Measurements from ENCODE around the gene ALDH4A1. TPM values are rescaled to one million over a fixed set of nuclear protein-coding genes. Genes with fewer than 3 reads are reported as not detected.
A peak's percentile ranks its signal among the peaks of the same experiment; 100 is the strongest.

ALDH4A1 gene
- polyA plus RNA-seq, 3 donors from 2014 or later: 1.7 to 6.7 (median 3.8) TPM

DNA sequence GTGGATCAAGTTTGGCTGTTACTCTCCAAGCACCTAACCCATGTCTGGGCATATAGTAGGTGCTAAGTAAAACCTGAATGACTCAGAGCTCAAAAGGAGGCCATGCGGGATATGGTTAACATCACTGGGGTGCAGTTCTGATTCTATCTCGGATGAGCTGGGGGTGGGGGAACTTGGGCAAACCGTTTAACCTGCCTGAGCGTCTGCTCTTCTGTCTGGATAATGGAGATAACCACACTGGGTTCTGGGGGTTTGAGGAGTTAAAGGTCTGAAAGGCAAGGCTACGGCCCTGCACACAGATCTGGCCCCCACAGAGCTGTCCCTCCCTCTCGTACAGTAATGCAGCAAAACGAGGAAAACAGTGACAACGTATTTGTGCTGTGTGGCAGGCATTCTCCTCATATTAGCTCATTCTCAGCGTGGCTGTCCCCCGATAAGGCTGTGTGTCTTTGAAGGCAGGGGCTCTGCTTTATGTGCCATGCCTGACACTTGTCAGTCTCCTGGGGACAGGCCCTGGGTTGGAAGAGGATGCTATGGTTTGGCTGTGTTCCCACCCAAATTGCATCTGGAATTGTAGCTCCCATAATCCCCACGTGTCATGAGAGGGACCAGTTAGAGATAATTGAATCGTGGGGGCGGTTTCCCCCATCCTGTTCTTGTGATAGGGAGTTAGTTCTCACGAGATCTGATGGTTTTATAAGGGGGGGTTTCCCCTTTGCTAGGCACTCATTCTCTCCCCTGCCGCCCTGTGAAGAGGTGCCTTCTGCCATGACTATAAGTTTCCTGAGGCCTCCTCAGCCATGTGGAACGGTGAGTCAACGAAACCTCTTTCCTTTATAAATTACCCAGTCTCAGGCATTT, 6.8 kb upstream of the ALDH4A1 start:
- Mint-ChIP-seq H3K27ac (peak overlapping the region in 4 of 6 donors; percentile 12 to 80 (median 60)), H3K4me3 (no peak overlapping the region), H3K27me3 (ENCODE audit: low read depth in 3 of 3) (peaks cover 0 to 7% (median 0%) of the 10 kb centered on the region in 3 donors), H3K9me3 (no peaks in the 10 kb centered on the region), H3K36me3 (peaks cover 8 to 24% (median 14%) of the 10 kb centered on the region in 3 donors), H3K4me1 (peaks cover 26 to 34% of the 10 kb centered on the region in 2 donors)
- DNase-seq: no peak

DNA sequence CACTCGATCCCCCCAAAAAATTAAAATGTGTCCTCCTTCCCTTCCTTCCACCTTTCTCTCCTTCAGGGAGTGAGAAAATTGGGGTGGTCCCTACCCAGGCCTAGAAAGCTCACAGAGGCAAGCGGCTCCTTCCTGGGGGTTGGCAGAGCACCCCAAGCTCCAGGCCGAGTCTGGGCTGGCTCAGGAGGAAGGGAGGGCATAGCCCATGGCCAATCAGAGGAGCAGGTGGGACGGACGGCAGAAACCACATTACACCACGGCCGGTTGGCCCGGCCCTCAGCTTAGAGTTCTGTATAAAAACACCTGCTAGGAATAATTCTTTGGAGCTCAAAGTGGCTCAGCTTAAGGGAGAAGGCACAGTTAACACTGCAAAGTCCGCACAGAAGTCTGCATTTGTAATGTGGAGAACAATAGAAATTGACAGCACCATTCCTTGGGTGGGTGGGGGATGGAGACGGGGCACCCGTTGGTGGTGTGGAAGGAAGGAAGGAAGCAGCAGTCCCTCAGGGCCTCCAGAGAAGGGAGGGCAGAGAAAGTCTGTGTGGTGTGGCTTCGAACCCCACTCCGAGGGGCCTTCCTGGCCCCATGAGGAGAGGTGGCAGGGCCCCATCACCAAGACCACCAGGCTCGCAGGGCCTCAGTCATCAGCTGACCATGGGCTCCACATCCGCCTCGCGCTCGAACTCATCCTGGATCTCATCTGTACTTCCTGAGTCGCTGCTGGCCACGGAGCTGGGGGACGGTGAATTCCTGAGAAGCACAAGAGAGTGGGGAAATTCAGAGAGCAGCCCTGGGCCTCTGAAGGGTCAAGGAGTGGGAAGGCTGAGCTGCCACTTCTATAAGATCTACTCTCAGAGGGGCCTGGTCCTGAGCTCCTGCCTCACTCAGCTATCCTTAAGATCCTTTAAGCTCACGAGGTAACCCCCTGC, 5.8 kb upstream of the ALDH4A1 start:
- peaks cover 0 to 7% (median 1%) of the 10 kb centered on the region in 3 donors for H3K27me3 Mint-ChIP-seq (ENCODE audit: low read depth in 3 of 3)
- no peak for DNase-seq
- peaks cover 31 to 38% of the 10 kb centered on the region in 2 donors for H3K4me1 Mint-ChIP-seq
- peak overlapping the region; percentile 64 to 84 (median 73) for H3K27ac Mint-ChIP-seq
- peak overlapping the region in 1 of 5 donors; percentile 48 for H3K4me3 Mint-ChIP-seq
- peaks cover 8 to 23% (median 14%) of the 10 kb centered on the region in 3 donors for H3K36me3 Mint-ChIP-seq
- H3K9me3 Mint-ChIP-seq: no peaks in the 10 kb centered on the region

DNA sequence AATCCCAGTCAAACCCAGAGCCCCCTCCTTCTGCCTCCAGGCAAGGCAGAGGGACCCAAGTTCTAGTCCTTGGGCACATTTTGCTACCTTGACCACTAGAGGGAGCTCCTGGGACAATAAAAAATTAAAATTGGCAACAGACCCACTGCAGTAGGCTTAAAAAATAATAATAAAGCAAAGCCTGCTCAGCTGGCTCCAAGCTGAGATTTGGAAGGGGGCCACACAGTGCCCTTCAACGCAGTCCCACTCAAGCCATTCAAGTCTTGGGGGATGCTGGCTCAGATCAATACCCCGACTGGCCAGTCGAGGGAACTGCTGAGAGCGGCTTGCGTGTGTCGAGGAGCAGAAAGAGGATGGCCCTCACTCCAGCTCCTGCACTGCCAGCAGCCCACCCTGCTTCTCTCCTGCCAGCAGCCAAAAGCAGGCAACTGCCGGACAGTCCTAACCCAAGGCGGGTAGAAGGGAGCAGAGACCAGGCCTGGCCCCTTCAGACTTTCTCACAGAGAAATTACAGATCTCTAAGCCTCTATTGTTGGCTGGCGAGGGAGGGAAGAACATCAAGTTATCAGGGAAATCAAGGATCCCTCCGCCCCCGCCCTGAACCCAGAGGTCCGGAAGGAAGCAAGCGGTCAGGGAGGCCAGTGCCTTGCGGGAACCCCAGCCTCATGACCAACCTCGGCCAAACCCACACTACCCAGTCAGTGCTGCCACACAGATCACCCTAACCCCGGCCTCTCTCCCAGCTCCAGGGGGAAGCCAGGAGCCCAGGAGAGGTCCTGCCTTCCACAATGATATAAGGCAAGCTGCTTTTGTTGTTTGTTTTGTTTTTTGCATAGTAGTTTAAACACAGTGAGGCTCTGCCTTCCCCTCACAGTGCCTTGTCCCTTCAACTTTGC, 4.9 kb upstream of the ALDH4A1 start:
- Mint-ChIP-seq H3K4me1 (peaks cover 34 to 42% of the 10 kb centered on the region in 2 donors), H3K27me3 (ENCODE audit: low read depth in 3 of 3) (peaks cover 0 to 7% (median 1%) of the 10 kb centered on the region in 3 donors), H3K4me3 (peak overlapping the region in 2 of 5 donors; percentile 33 to 48), H3K27ac (peak overlapping the region; percentile 64 to 84 (median 73)), H3K36me3 (peaks cover 8 to 21% (median 14%) of the 10 kb centered on the region in 3 donors), H3K9me3 (no peaks in the 10 kb centered on the region)
- peak; percentile 69 to 79 (median 72) for DNase-seq

DNA sequence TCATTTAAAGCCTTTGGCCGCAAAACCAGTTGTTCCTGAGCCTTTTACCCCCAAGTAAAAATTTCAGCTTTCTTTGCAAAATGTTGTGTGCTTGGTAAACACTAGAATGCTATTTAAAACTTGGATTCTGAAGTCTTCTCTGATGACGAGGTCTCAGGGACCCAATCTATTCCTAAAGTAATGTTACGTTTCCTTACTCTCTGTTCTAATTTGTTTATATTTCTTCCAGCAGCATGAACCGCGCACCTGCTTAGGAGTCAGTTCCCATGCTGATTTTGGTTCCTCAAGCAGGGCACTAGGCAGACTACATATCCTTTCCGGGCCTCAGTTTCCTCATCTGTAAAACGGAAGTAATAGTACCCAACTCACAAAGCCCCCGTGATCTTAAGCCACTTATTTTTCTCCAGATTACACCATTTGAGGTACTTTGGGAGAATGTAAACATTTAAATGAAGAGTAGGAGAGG, 969 bp upstream of the ALDH4A1 start:
- Mint-ChIP-seq H3K9me3 (no peaks in the 10 kb centered on the region), H3K4me1 (peaks cover 35 to 44% of the 10 kb centered on the region in 2 donors), H3K4me3 (peak overlapping the region; percentile 91 to 96 (median 93)), H3K27ac (peak overlapping the region; percentile 96 to 98 (median 96)), H3K36me3 (no peaks in the 10 kb centered on the region), H3K27me3 (ENCODE audit: low read depth in 3 of 3) (peaks cover 0 to 10% (median 1%) of the 10 kb centered on the region in 3 donors)
- DNase-seq: no peak

DNA sequence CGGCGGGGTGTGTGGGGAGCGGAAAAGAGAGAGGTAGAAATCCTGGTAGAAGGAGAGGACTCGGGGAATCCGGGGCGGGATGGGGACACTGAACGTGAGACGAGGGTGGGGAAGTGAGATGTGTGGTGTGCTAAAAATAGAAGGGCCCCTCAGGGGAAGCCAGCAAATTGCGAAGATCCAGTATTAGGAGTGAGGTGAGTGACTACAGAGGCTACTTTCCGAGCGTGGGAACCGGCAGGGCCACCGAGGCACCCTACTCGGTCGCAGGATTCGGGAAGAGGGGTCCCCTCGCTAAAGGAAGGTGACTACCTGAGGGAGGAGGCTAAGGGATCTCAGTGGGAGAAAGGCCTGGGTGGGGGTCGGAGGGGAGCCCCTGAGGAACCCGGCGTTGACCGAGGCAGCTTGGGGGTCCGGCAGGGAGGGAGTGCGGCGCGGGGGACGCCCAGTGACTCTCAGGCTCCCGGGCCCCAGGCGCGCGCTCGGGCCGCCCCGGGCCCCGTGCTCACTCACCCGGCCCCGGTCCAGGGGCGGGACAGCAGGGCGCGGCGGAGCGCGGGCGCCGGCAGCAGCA, 318 bp downstream of the ALDH4A1 start:
- H3K4me3 Mint-ChIP-seq: peak overlapping the region; percentile 91 to 98 (median 93)
- no peak for DNase-seq

DNA sequence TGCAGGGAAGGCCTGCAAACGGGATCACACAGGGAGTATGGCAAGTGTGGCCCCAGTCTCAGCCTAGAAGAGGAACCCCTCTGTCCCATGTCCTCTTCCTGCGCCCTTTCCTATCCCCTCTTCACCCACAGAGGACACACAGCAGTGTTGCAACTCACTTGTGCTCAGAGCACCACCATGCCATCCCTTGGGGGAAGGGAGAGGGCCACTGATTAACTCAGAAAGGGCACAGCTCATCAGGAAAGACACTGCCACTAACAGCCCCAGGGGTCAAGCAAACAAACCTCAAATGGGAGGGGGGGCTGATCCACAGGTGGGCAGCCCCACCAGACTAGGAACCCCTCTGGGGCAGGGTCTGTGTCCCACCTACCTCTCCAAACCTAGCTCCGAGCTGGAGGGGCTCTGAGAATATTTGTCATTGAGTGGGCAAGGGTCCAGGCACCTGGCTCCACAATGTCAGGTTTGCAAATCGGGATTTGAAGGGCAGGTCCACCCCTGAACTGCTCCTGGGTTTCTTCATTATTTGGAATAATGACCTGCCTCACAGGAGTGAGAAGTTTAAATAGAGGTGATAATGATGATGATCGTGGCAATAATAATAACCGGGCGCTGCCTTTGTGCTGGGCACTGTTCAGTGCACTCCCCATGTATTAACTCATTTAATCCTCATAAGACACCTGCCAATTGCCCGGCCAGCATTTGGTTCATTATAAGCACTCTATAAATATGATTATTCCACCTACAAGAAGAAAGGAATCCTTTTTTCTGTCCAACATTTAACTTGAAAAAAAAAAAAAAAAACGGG, 1.0 kb downstream of the ALDH4A1 start:
- peaks cover 19 to 27% of the 10 kb centered on the region in 2 donors for H3K4me1 Mint-ChIP-seq
- H3K27ac Mint-ChIP-seq: peak overlapping the region; percentile 83 to 96 (median 92)
- no peak for DNase-seq
- no peaks in the 10 kb centered on the region for H3K9me3 Mint-ChIP-seq
- peak overlapping the region; percentile 91 to 98 (median 93) for H3K4me3 Mint-ChIP-seq
- H3K27me3 Mint-ChIP-seq (ENCODE audit: low read depth in 3 of 3): peaks cover 0 to 8% (median 1%) of the 10 kb centered on the region in 3 donors
- no peaks in the 10 kb centered on the region for H3K36me3 Mint-ChIP-seq

More for the DNA sequence above, 318 bp downstream of the ALDH4A1 start:
- peak overlapping the region; percentile 91 to 98 (median 96) for H3K27ac Mint-ChIP-seq
- peaks cover 0 to 8% (median 1%) of the 10 kb centered on the region in 3 donors for H3K27me3 Mint-ChIP-seq (ENCODE audit: low read depth in 3 of 3)
- no peaks in the 10 kb centered on the region for H3K36me3 Mint-ChIP-seq
- H3K9me3 Mint-ChIP-seq: no peaks in the 10 kb centered on the region
- H3K4me1 Mint-ChIP-seq: peaks cover 23 to 31% of the 10 kb centered on the region in 2 donors

DNA sequence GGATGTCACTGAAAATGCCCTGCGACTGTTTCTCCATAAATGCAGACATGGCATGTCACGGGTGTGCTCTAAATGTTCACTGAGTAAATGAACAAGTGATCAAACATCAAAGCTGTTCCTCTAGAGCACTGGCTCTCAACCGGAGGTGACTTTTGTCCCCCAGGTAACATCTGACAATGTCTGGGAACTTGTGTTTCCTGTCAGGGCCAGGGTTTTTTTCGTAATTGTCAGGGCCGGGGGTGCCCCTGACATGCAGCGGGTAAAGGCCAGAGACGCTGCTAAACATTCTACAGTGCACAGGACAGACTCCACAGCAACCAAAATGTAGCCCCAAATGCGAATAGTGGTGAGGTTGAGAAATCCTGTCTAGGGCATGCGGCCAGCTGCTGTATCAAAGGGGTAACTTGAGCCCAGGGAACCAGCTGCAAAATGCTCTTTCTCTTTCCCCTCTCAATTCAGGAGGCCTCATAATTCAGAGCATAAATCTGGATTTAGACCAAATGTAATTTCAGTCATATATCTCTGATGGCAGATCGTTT, 2.0 kb downstream of the ALDH4A1 start:
- no peaks in the 10 kb centered on the region for H3K9me3 Mint-ChIP-seq

DNA sequence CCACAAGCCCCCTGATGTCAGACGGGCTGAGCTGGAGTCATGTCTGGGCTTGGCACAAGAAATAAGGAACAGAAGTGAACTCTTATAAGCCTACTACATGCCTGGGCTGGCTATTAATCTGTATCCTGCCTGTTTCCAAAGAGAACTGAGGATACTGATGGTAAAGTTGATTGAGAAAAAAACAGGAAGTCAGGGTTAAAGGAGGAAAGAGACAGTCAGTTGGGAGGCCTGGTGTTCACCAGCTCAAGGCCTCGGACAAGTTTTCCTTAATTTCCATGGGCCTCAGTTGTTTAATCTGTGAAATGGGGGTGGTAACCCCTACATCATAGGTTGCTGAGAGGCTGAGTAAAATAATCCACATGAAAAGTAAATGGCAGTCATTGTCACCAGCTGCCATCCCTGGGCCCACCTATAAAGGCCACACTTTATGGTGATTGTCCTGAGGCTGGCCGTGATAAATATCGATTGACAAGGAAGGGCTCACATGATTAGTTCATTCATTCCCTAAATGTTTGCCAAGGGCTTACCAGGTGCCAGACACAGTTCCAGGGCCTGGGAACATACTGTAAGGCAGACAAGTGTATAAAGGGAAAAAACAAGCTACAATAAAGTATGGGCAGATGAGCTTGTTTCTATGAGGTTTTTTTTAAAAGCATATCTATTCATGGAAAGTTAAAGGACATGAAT, 2.8 kb downstream of the ALDH4A1 start:
- Mint-ChIP-seq H3K36me3 (no peaks in the 10 kb centered on the region), H3K27me3 (ENCODE audit: low read depth in 3 of 3) (peaks cover 0 to 5% (median 1%) of the 10 kb centered on the region in 3 donors), H3K9me3 (no peaks in the 10 kb centered on the region), H3K4me3 (peak overlapping the region in 2 of 5 donors; percentile 11 to 23), H3K27ac (peak overlapping the region in 1 of 6 donors; percentile 17), H3K4me1 (peaks cover 19 to 27% of the 10 kb centered on the region in 2 donors)
- no peak for DNase-seq

More for the DNA sequence above, 2.0 kb downstream of the ALDH4A1 start:
- no peak overlapping the region for H3K27ac Mint-ChIP-seq
- H3K27me3 Mint-ChIP-seq (ENCODE audit: low read depth in 3 of 3): peaks cover 0 to 5% (median 1%) of the 10 kb centered on the region in 3 donors
- no peak for DNase-seq
- H3K4me3 Mint-ChIP-seq: peak overlapping the region in 3 of 5 donors; percentile 25 to 36 (median 32)
- no peaks in the 10 kb centered on the region for H3K36me3 Mint-ChIP-seq
- peaks cover 19 to 27% of the 10 kb centered on the region in 2 donors for H3K4me1 Mint-ChIP-seq

DNA sequence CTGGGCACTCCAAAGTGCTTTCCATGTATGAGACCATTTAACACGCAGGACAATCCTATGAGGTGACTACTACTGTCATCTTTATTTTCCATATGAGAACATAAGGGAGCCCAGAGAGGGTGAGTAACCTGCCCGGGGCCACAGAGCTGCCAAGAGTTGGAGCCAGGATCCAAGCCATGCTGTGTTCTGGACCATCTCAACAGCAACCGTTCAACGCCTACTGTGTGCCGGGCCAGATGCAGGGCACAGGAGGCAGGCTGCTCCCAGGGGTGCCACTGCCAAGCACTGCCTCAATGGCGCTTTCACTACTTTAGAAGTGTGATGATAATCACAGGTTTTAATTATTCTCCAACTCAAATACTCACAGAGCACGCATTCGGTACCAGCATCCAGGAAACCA, 3.8 kb downstream of the ALDH4A1 start:
- no peaks in the 10 kb centered on the region for H3K9me3 Mint-ChIP-seq
- H3K27me3 Mint-ChIP-seq (ENCODE audit: low read depth in 3 of 3): peaks cover 0 to 5% (median 0%) of the 10 kb centered on the region in 3 donors
- DNase-seq: no peak
- H3K27ac Mint-ChIP-seq: no peak overlapping the region
- H3K4me3 Mint-ChIP-seq: no peak overlapping the region
- peaks cover 17 to 19% of the 10 kb centered on the region in 2 donors for H3K4me1 Mint-ChIP-seq
- H3K36me3 Mint-ChIP-seq: no peaks in the 10 kb centered on the region

DNA sequence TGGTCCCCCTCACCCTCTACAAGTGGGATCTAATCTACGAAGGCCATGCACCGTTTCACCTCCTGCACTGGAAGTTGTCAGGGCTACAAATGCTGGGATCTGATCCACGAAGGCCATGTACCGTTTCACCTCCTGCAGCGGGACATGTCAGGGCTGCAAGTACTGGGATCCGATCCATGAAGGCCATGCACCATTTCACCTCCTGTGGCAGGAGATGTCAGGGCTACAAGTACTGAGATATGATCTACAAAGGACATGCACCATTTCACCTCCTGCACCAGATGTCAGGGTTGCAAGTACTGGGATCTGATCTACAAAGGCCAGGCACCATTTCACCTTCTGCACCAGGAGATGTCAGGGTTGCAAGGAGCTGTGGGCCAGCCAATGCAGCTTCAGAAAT, 7.0 kb downstream of the ALDH4A1 start:
- DNase-seq: no peak
- H3K4me1 Mint-ChIP-seq: no peaks in the 10 kb centered on the region
- H3K27ac Mint-ChIP-seq: no peak overlapping the region
- H3K27me3 Mint-ChIP-seq (ENCODE audit: low read depth in 3 of 3): peaks cover 0 to 2% (median 0%) of the 10 kb centered on the region in 3 donors
- H3K9me3 Mint-ChIP-seq: no peaks in the 10 kb centered on the region
- H3K4me3 Mint-ChIP-seq: no peak overlapping the region
- no peaks in the 10 kb centered on the region for H3K36me3 Mint-ChIP-seq

DNA sequence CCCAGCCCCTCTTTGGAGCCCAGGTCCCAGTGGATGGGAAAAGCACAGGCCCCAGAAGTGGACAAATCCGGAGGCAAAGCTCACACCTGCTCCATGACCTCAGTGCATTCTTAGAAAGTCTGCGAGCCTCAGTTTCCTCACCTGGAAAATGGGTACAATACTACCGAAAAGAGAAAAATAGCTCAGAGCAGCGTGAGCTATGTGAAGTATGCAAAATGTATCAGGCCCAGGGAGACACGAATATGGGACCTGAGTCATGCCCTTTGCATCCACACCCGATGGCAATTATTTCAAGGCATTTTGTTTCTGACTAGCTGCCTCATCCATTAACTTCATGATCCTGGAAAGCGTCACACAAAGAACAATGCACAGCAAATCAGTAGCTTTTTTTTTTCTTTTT, 9.2 kb downstream of the ALDH4A1 start:
- no peak overlapping the region for H3K27ac Mint-ChIP-seq
- DNase-seq: no peak
- H3K4me1 Mint-ChIP-seq: no peaks in the 10 kb centered on the region
- H3K36me3 Mint-ChIP-seq: no peaks in the 10 kb centered on the region
- H3K9me3 Mint-ChIP-seq: no peaks in the 10 kb centered on the region
- H3K27me3 Mint-ChIP-seq (ENCODE audit: low read depth in 3 of 3): no peaks in the 10 kb centered on the region
- H3K4me3 Mint-ChIP-seq: no peak overlapping the region
